GM12892 (cell line): Measurements from ENCODE around the gene CTDP1.

Source experiments
- POLR2A ChIP-seq: IDR thresholded peaks from 2 replicates; pipeline ENCODE4 v1.6.1; 2011; ENCODE audit warnings: low read depth, low read length, control low read depth
- POLR2AphosphoS5 ChIP-seq: IDR thresholded peaks from 2 replicates; pipeline ENCODE4 v1.6.1; 2011; ENCODE audit warnings: low read depth, low read length, control low read depth

- no peak for TF ChIP-seq POLR2AphosphoS5
- no peak for TF ChIP-seq POLR2A
These were observed 39.4 kb downstream of the CTDP1 start for GRCh38 chr18:79718878-79719477.
